Astrocyte (in vitro differentiated cells and primary cell): ENCODE measurements around the gene STOM.

Experiments
- CTCF ChIP-seq: IDR thresholded peaks from 2 replicates; pipeline ENCODE4 v1.5.1; 2011; ENCODE audit warnings: low read depth, mild to moderate bottlenecking, inconsistent platforms, low read length, moderate library complexity; ENCODE audit not compliant: insufficient read depth
- EZH2 ChIP-seq: IDR thresholded peaks from 2 replicates; pipeline ENCODE4 v1.6.1; 2012; ENCODE audit warnings: mild to moderate bottlenecking, low read length, inconsistent platforms; ENCODE audit not compliant: insufficient read depth

- TF ChIP-seq CTCF (no peak), EZH2 (no peak)
Measured at GRCh38 chr9:121368745-121369144, 1.3 kb downstream of the STOM start.
